PC-9 (cell line): ENCODE measurements around the gene PLD6. TPM values are rescaled to one million over a fixed set of nuclear protein-coding genes. Genes with fewer than 3 reads are reported as not detected.
"Not testable (repeated sequence)": the region's sequence is repeated elsewhere in the genome, so short reads cannot be mapped to it uniquely, and the experiment has no call there.

Experiments used
- BruUV-seq: library from RNA; stranded (reverse); fragments of 400-500 nt; replicated peaks from 2 replicates; lab custom pipeline; 2021; lab: Mats Ljungman, UMichigan
- CTCF ChIA-PET: fragments of 300-600 bp; sonication (Branson Sonifier 250); formaldehyde crosslinking; loops from one replicate; lab custom pipeline; 2022; ENCODE audit warnings: antibody characterized with exemption; lab: Charles Lee
- POLR2A ChIA-PET: fragments of 300-600 bp; sonication (Branson Sonifier 250); formaldehyde crosslinking; loops from one replicate; lab custom pipeline; 2022; ENCODE audit warnings: antibody characterized with exemption; ENCODE audit not compliant: unreplicated experiment; lab: Charles Lee
- DNase-seq, 2 experiments: peaks; one replicate each; pipeline versions ENCODE4 v3.0.0 to v3.0.0-alpha.2; 2015 to 2022; ENCODE audit warnings: mixed read lengths in 1 of 2
- H2AFZ ChIP-seq: fragments of 200-600 bp; sonication (generic); 2 replicates; pipeline ENCODE4 v1.8.1; 2017; ENCODE audit warnings: antibody characterized with exemption
- H3F3A ChIP-seq: fragments of 200-600 bp; sonication (generic); 2 replicates; pipeline ENCODE4 v1.8.1; 2017; ENCODE audit warnings: antibody characterized with exemption, mild to moderate bottlenecking, low read depth; ENCODE audit not compliant: insufficient read depth
- H3K27ac ChIP-seq: fragments of 200-600 bp; sonication (generic); 2 replicates; pipeline ENCODE4 v1.6.1; 2016; ENCODE audit warnings: mixed run types
- H3K27me3 ChIP-seq: fragments of 200-600 bp; sonication (generic); 2 replicates; pipeline ENCODE4 v1.6.1; 2016; ENCODE audit warnings: low read depth, mixed run types; ENCODE audit not compliant: insufficient read depth
- H3K36me3 ChIP-seq: fragments of 200-600 bp; sonication (generic); 2 replicates; pipeline ENCODE4 v1.6.1; 2016; ENCODE audit warnings: low read depth, mixed run types
- H3K4me1 ChIP-seq: fragments of 200-600 bp; sonication (generic); replicated peaks from 2 replicates; pipeline ENCODE4 v1.6.1; 2016; ENCODE audit warnings: mixed run types; ENCODE audit not compliant: insufficient read depth
- H3K4me2 ChIP-seq: fragments of 200-600 bp; sonication (generic); 2 replicates; pipeline ENCODE4 v1.6.1; 2017; ENCODE audit warnings: mixed run types
- H3K4me3 ChIP-seq: fragments of 200-600 bp; sonication (generic); 2 replicates; pipeline ENCODE4 v1.6.1; 2016; ENCODE audit warnings: mixed run types
- H3K79me2 ChIP-seq: fragments of 200-600 bp; sonication (generic); 2 replicates; pipeline ENCODE4 v1.6.1; 2017; ENCODE audit warnings: low read depth, mixed run types
- H3K9me2 ChIP-seq: fragments of 200-600 bp; sonication (generic); 2 replicates; pipeline ENCODE4 v1.8.1; 2017; ENCODE audit warnings: mild to moderate bottlenecking; ENCODE audit not compliant: insufficient read depth
- H3K9me3 ChIP-seq: fragments of 200-600 bp; sonication (generic); 2 replicates; pipeline ENCODE4 v1.8.1; 2016; ENCODE audit warnings: low read depth; ENCODE audit not compliant: insufficient read depth
- H4K20me1 ChIP-seq: fragments of 200-600 bp; sonication (generic); 2 replicates; pipeline ENCODE4 v1.8.1; 2017; ENCODE audit not compliant: insufficient read depth
- CTCF ChIP-seq: fragments of 200-600 bp; sonication (generic); conservative IDR thresholded peaks from 2 replicates; pipeline ENCODE4 v1.6.1; 2017; ENCODE audit warnings: mixed run types, antibody characterized with exemption, mild to moderate bottlenecking, moderate library complexity
- EZH2 ChIP-seq: fragments of 200-600 bp; sonication (generic); IDR thresholded peaks from 2 replicates; pipeline ENCODE4 v1.8.0; 2017; ENCODE audit warnings: antibody characterized with exemption, low read depth
- intact Hi-C: fragments of 100-400 bp; cut with micrococcal nuclease; formaldehyde crosslinking; loops from one replicate; pipeline ENCODE4 v1.10.0; 2022; ENCODE audit not compliant: unreplicated experiment
- total RNA-seq: library from RNA; stranded (reverse); gene quantifications from 2 replicates; pipeline ENCODE4 v1.2.3, GENCODE V29; 2021

The PLD6 gene
- total RNA-seq, 1 experiment from 2014 or later = 4.1 TPM

- peaks cover 87% of the 10 kb centered on the region for H4K20me1 ChIP-seq
- POLR2A ChIA-PET = no interaction called here
- no peaks in the 10 kb centered on the region for H3K9me3 ChIP-seq
- no peaks in the 10 kb centered on the region for H3K27me3 ChIP-seq
- 0 out of 2 replicates have a peak, but pooled peaks cover 2% of the 10 kb centered on the region for H3K79me2 ChIP-seq
- intact Hi-C loops = no loop called here
- H3K9me2 ChIP-seq = no peaks in the 10 kb centered on the region
- peaks cover 32% of the 10 kb centered on the region for H3F3A ChIP-seq
- H3K4me2 ChIP-seq = no peak overlapping the region
- TF ChIP-seq CTCF (no peak), EZH2 (no peak)
- H3K36me3 ChIP-seq = peaks cover 81% of the 10 kb centered on the region
- no peaks in the 10 kb centered on the region for H3K4me1 ChIP-seq
- no peak overlapping the region for H2AFZ ChIP-seq
- H3K4me3 ChIP-seq = no peak overlapping the region
- no peak overlapping the region for H3K27ac ChIP-seq
- DNase-seq = no peak
- CTCF ChIA-PET = no interaction called here
- BruUV-seq = no TSS peak
These were observed 45.0 kb downstream of the PLD6 start for GRCh38 chr17:17161121-17161520.

DNA sequence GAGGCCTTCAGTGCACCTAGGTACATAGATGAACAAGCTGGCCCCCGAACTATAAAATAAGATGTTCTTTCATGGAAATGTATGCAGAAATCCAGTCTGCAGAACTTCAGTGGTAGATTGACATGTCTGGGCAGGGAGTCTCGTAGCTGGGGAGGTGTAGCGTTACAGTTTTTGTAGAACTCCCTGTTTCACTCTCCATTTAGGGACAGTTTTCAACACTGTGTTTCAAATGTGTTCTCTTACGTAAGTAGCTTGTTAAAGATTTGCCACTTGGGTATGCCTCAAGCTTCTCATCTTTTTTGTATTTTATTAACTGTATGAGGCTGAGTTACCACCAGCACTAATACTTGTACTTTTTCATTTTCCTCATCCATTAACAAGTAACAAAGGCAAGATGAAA, 46.6 kb downstream of the PLD6 start:
- Histone ChIP-seq H3K4me3 (no peak overlapping the region), H3K9me3 (no peaks in the 10 kb centered on the region), H3K36me3 (peaks cover 79% of the 10 kb centered on the region), H3K9me2 (no peaks in the 10 kb centered on the region), H4K20me1 (peaks cover 86% of the 10 kb centered on the region), H2AFZ (no peak overlapping the region), H3K4me2 (no peak overlapping the region), H3K79me2 (no peaks in the 10 kb centered on the region), H3F3A (peaks cover 45% of the 10 kb centered on the region), H3K27me3 (no peaks in the 10 kb centered on the region), H3K27ac (no peak overlapping the region), H3K4me1 (no peaks in the 10 kb centered on the region)
- POLR2A ChIA-PET = no interaction called here
- CTCF ChIA-PET = no interaction called here
- TF ChIP-seq EZH2 (no peak), CTCF (no peak)
- intact Hi-C loops = no loop called here
- no TSS peak for BruUV-seq
- DNase-seq = no peak

DNA sequence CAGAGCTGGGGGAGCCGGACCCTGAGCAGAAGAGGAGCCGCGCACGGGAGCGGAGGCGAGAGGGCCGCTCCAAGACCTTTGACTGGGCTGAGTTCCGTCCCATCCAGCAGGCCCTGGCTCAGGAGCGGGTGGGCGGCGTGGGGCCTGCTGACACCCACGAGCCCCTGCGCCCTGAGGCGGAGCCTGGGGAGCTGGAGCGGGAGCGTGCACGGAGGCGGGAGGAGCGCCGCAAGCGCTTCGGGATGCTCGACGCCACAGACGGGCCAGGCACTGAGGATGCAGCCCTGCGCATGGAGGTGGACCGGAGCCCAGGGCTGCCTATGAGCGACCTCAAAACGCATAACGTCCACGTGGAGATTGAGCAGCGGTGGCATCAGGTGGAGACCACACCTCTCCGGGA, 47.6 kb downstream of the PLD6 start:
- H4K20me1 ChIP-seq = peaks cover 89% of the 10 kb centered on the region
- DNase-seq, H3K79me2 ChIP-seq, H3K4me2 ChIP-seq, H3K27ac ChIP-seq, H3K9me3 ChIP-seq, H3K4me1 ChIP-seq, intact Hi-C loops, H2AFZ ChIP-seq, CTCF ChIA-PET, H3K9me2 ChIP-seq, H3K27me3 ChIP-seq, BruUV-seq, H3K4me3 ChIP-seq: not testable (repeated sequence)
- H3K36me3 ChIP-seq = peaks cover 77% of the 10 kb centered on the region
- peaks cover 40% of the 10 kb centered on the region for H3F3A ChIP-seq
- POLR2A ChIA-PET = interaction anchor here (0.6 kb wide), 1 partner anchor 13 kb away, joined by 6 read pairs; no protein-coding TSS in a partner anchor

DNA sequence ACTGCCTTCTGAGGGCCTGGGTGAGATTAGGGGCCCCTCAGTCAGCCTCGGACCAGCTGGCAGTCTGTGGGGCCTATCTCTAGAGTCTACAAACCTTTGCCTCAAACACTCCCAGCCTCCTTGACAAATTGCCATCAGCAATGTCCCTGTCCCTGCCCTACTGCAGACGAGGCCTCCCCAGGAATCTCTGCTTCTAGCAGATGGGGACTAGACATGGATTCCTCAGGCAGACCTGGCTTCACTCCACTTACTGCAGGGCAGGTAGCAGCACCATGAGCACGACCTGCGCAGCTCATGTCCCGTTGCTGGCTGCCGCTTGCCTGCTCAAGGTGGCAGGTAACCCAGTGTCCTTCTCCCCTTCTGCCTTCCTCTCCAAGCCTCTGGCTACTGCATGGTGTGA, 49.1 kb downstream of the PLD6 start:
- Histone ChIP-seq H3K9me3 (no peaks in the 10 kb centered on the region), H3K27ac (no peak overlapping the region), H3K27me3 (no peaks in the 10 kb centered on the region), H3K36me3 (peaks cover 70% of the 10 kb centered on the region), H2AFZ (no peak overlapping the region), H3F3A (peaks cover 39% of the 10 kb centered on the region), H3K4me2 (no peak overlapping the region), H3K9me2 (no peaks in the 10 kb centered on the region), H3K79me2 (0 out of 2 replicates have a peak, but pooled peaks cover 3% of the 10 kb centered on the region), H3K4me1 (no peaks in the 10 kb centered on the region), H3K4me3 (no peak overlapping the region), H4K20me1 (peaks cover 88% of the 10 kb centered on the region)
- no TSS peak for BruUV-seq
- DNase-seq = no peak
- CTCF ChIA-PET = no interaction called here
- POLR2A ChIA-PET = no interaction called here
- intact Hi-C loops = no loop called here
- TF ChIP-seq EZH2 (no peak), CTCF (no peak)
